ENCODE results near the gene MAP1LC3C. TPM values are rescaled to one million over a fixed set of nuclear protein-coding genes. Genes with fewer than 3 reads are reported as not detected.

MAP1LC3C gene
- total RNA-seq, result not detected in 2 replicates

DNA sequence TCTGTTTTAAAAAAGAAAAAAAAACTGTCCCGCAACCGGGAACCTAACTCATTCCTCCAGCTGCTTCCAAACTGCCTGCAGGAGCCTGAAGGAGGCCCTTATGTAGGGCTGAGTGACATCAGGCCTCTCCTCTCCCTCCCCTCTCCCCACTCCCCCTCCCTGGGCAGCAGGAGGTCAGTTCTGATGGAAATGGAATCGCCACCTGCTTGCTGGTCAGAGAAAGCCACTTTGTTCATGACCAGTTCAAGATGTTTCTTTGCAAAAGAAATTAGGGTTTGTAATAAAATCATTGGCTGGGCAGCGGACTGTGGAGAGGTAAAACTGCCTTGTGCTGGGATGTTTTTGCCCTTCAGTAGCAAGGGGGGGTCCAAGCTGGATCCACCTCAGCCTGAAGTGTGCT lies at the start of gene MAP1LC3C:
Gene MAP1LC3C (minus strand): TSS at position 73 of the 400 bp plus-strand sequence. CDS start 90 bp downstream, outside the sequence.

DNA sequence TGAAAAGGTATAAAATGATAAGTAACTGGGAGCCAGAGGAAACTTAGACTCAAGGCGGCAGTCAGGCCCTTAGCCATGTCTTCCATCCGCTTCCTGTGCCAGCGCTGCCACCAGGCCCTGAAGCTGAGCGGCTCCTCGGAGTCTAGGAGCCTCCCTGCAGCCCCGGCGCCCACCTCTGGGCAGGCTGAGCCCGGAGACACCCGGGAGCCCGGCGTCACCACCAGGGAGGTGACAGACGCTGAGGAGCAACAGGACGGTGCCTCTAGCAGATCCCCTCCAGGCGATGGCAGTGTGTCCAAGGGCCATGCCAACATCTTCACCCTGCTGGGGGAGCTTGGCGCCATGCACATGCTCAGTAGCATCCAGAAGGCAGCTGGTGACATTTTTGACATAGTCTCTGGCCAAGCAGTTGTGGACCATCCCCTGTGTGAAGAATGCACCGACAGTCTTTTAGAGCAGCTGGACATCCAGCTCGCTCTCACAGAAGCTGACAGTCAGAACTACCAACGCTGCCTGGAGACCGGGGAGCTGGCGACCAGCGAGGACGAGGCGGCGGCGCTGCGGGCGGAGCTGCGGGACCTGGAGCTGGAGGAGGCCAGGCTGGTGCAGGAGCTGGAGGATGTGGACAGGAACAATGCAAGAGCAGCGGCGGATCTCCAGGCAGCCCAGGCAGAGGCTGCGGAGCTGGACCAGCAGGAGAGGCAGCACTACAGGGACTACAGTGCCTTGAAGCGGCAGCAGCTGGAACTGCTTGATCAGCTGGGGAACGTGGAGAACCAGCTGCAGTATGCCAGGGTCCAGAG lies 41.0 kb downstream of the MAP1LC3C start, which contains the start of gene BECN2:
Gene BECN2 (plus strand): TSS at position 76 of the 803 bp plus-strand sequence. CDS start 0 bp downstream, at position 76.

Other genes with a start within 250 kb of the MAP1LC3C start
- gene EXO1, start 150.9 kb downstream of the MAP1LC3C start, total RNA-seq, result 26.9 and 27.2 TPM in 2 replicates
- not detected in 2 replicates for gene BECN2, start 41.3 kb downstream of the MAP1LC3C start, total RNA-seq

Data from thoracic aorta endothelial cell (primary cell).